T-cell (primary cell): ENCODE measurements around the gene ALDH4A1. TPM values are rescaled to one million over a fixed set of nuclear protein-coding genes. Genes with fewer than 3 reads are reported as not detected.

Experiments used
- ATAC-seq, 4 experiments: fragments of 200-7000 bp in 3 of 4; fragments of 150-1000 bp in 1 of 4; cut with Tn5 transposase; replicated peaks in 1 of 4; 1 replicate in 3 of 4; 2 replicates in 1 of 4; pipeline ENCODE4 v1.10.0; 2021; ENCODE audit warnings: moderate library complexity in 3 of 4, mild to moderate bottlenecking in 2 of 4, moderate number of reproducible peaks in 1 of 4
- CTCF ChIA-PET, 2 donors: fragments of 300-600 bp; sonication (Branson Sonifier 250); formaldehyde crosslinking; loops; one replicate each; lab custom pipeline; 2022; ENCODE audit warnings: antibody characterized with exemption in 2 of 2; lab: Charles Lee
- POLR2A ChIA-PET, 2 donors: fragments of 300-600 bp; sonication (Branson Sonifier 250); formaldehyde crosslinking; loops; one replicate each; lab custom pipeline; 2022; ENCODE audit warnings: antibody characterized with exemption in 2 of 2; lab: Charles Lee
- DNase-seq, 35 experiments: peaks; one replicate each; pipeline versions ENCODE4 v3.0.0 to v3.0.0-alpha.2; 2013 to 2023
- H3K27ac ChIP-seq: one replicate; pipeline ENCODE4 v1.5.1; 2013; ENCODE audit warnings: low read length
- H3K27me3 ChIP-seq, 2 experiments: replicated peaks in 1 of 2; 1 replicate in 1 of 2; 2 replicates in 1 of 2; pipeline versions ENCODE4 v1.6.1 to v1.7.0; 2013; ENCODE audit warnings: low read length in 1 of 2, mixed read lengths in 1 of 2; ENCODE audit not compliant: control insufficient read depth in 2 of 2, insufficient read depth in 2 of 2; ENCODE audit errors: extremely low read depth in 1 of 2
- H3K36me3 ChIP-seq, 2 donors: 1 replicate in 1 of 2; 2 replicates in 1 of 2; pipeline versions ENCODE4 v1.6.1 to v1.7.0; 2013; ENCODE audit warnings: low read length in 1 of 2; ENCODE audit not compliant: control insufficient read depth in 2 of 2, insufficient read depth in 1 of 2; ENCODE audit errors: extremely low read depth in 1 of 2
- H3K4me1 ChIP-seq, 2 experiments: 1 replicate in 1 of 2; 2 replicates in 1 of 2; pipeline versions ENCODE4 v1.6.1 to v1.7.0; 2013; ENCODE audit warnings: low read length in 2 of 2, mixed read lengths in 1 of 2; ENCODE audit not compliant: insufficient read depth in 2 of 2, control insufficient read depth in 1 of 2; ENCODE audit errors: extremely low read depth in 1 of 2
- H3K4me3 ChIP-seq, 2 donors: 1 replicate in 1 of 2; 2 replicates in 1 of 2; pipeline versions ENCODE4 v1.5.1 to v1.7.0; 2013; ENCODE audit warnings: mild to moderate bottlenecking in 2 of 2, low read length in 1 of 2, moderate library complexity in 1 of 2; ENCODE audit not compliant: control insufficient read depth in 1 of 2; ENCODE audit errors: extremely low read depth in 1 of 2
- H3K9me3 ChIP-seq: 2 replicates; pipeline ENCODE4 v1.7.0; 2013
- H3K27ac Mint-ChIP-seq, 2 donors: one replicate each; pipeline ENCODE4 v1.8.0; 2020 to 2021; ENCODE audit warnings: mild to moderate bottlenecking in 2 of 2, mixed read lengths in 2 of 2
- H3K27me3 Mint-ChIP-seq, 2 donors: one replicate each; pipeline ENCODE4 v1.8.0; 2021 to 2022; ENCODE audit warnings: mixed read lengths in 2 of 2
- H3K36me3 Mint-ChIP-seq: one replicate; pipeline ENCODE4 v1.8.0; 2021; ENCODE audit warnings: mixed read lengths
- H3K4me1 Mint-ChIP-seq, 3 donors: one replicate each; pipeline ENCODE4 v1.8.0; 2020 to 2022; ENCODE audit warnings: mixed read lengths in 3 of 3, mild to moderate bottlenecking in 1 of 3
- H3K4me3 Mint-ChIP-seq, 3 donors: one replicate each; pipeline ENCODE4 v1.8.0; 2020 to 2022; ENCODE audit warnings: mild to moderate bottlenecking in 3 of 3, mixed read lengths in 3 of 3, moderate library complexity in 3 of 3
- H3K9me3 Mint-ChIP-seq, 3 donors: one replicate each; pipeline ENCODE4 v1.8.0; 2020 to 2022; ENCODE audit warnings: mixed read lengths in 3 of 3
- WGBS: methylation state at CpG from one replicate; pipeline ENCODE4 v1.1.5; 2013; ENCODE audit warnings: missing lambda C conversion rate; ENCODE audit not compliant: insufficient coverage; 5-methylcytosine and 5-hydroxymethylcytosine counted together
- total RNA-seq, 35 experiments: library from RNA in 6 of 35; stranded (reverse) in 6 of 35; fragments of 120-200 nt in 1 of 35; gene quantifications; one replicate each; pipeline versions ENCODE4 v1.2.1 to v1.2.4 and lab custom pipeline; 2013 to 2026

ALDH4A1 gene
- total RNA-seq, 5 donors from 2014 or later (not counting 1 experiment from before 2014, with no cell fraction given), result 0.85 to 2.8 (median 2.2) TPM

DNA sequence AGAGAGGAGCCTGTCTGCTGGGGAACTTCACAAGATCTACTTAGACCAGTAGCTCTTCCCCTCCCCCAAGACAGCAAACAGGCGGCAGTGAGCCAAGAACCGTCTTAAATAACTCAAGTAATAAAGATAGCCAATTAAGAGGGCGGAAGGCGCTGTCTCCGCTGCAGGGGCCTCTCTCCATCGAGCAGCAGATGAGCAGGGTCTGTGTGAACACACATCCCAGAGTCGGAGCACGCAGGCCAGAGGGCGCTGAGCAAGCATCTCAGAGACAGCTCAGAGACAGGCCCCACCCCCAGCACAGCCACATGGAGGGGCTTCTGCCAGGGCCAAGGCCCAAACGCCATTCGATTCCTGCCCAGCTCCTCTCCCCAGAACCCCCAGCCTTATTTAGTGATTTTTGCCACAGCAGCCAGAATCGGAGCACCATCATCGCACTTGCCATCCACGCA, 43.1 kb upstream of the ALDH4A1 start:
- peak overlapping the region in 1 of 3 donors; percentile 45 for H3K4me3 Mint-ChIP-seq
- 90% methylated on average over 13 of the region's 14 CpGs for WGBS

DNA sequence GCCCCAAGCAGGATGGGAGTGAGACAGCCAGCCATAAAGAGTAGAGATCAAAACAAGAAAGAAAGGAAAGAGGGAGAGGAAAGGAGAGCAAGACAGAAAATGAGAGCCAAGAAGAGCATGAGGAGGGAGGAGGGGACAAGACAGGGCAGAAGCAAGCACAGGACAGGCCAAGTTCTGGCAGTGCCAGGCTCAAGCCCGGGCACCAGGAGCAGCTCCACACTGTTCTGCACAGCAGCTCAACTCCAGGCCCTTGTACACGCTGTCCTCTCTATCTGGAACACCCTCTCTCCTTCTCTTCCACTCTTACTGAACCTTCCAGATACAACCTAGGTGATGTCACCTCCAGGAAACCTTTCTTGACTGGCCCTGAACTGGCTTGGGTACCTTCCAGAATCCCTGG, 42.5 kb upstream of the ALDH4A1 start:
- Mint-ChIP-seq H3K9me3 (no peaks in the 10 kb centered on the region), H3K36me3 (peaks cover 5% of the 10 kb centered on the region), H3K27me3 (no peaks in the 10 kb centered on the region), H3K27ac (peak overlapping the region; percentile 80 to 85), H3K4me1 (peaks cover 83 to 90% (median 90%) of the 10 kb centered on the region in 3 donors), H3K4me3 (peak overlapping the region in 1 of 3 donors; percentile 45)
- 85% methylated on average over 2 of the region's 2 CpGs for WGBS
- Histone ChIP-seq H3K36me3 (peaks cover 0 to 8% of the 10 kb centered on the region in 2 donors), H3K27ac (no peak overlapping the region), H3K9me3 (no peaks in the 10 kb centered on the region), H3K4me3 (no peak overlapping the region), H3K27me3 (no peaks in the 10 kb centered on the region), H3K4me1 (peaks cover 32 to 100% of the 10 kb centered on the region in 2 experiments)
- ChIA-PET POLR2A (interaction anchor here in 1 of 2 donors (1.0 kb wide), 1 partner anchor 16 kb away, joined by 3 read pairs; no protein-coding TSS in a partner anchor), CTCF (interaction anchor here in 1 of 2 donors (0.6 kb wide), 1 partner anchor 158 kb away, joined by 4 read pairs; no protein-coding TSS in a partner anchor)
- no peak for ATAC-seq
- DNase-seq, result no peak

More for the DNA sequence above, 43.1 kb upstream of the ALDH4A1 start:
- no peaks in the 10 kb centered on the region for H3K9me3 ChIP-seq
- Mint-ChIP-seq H3K9me3 (no peaks in the 10 kb centered on the region), H3K27me3 (no peaks in the 10 kb centered on the region), H3K27ac (peak overlapping the region; percentile 80 to 82), H3K36me3 (peaks cover 5% of the 10 kb centered on the region), H3K4me1 (peaks cover 83 to 90% (median 90%) of the 10 kb centered on the region in 3 donors)
- H3K27ac ChIP-seq, result no peak overlapping the region
- ChIA-PET CTCF (no interaction called here), POLR2A (no interaction called here)
- H3K27me3 ChIP-seq, result no peaks in the 10 kb centered on the region
- no peak for DNase-seq
- ATAC-seq, result no peak
- H3K4me3 ChIP-seq, result no peak overlapping the region
- H3K4me1 ChIP-seq, result peaks cover 37 to 100% of the 10 kb centered on the region in 2 experiments
- H3K36me3 ChIP-seq, result peaks cover 0 to 8% of the 10 kb centered on the region in 2 donors

DNA sequence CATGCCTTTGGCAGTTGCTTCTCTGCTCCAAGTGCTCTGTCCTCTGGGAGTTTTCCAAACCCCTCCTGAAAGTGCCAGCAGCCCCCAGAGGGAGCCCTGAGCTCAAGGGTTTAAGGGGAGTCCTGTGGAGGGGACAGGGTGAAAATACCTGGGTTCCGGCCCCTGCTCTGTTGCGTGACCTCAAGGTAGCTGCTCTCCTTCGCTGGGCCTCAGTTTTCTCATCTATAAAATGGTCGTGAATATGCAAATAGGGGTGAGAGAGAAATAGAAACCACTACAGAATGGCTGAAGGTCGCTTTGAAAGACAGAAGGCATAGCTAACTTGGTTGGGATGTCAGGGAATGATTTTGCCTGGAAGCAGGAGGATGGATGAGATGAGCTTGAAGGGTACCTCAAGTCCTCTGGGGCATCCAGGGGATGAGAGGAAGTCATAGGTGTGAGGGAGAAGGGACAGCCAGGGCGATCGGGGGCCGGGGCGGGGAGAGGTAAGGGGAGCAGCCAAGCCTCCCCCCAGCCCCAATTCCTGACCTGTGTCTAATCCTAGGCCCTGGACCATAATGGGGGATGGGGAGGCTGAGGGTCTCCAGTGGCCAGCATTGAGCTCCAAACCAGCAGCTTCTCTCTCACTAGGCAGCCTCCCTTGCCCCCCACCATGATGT, 41.7 kb upstream of the ALDH4A1 start:
- H3K36me3 Mint-ChIP-seq, result peaks cover 5% of the 10 kb centered on the region
- peak overlapping the region; percentile 71 to 74 for H3K27ac Mint-ChIP-seq
- Histone ChIP-seq H3K36me3 (peaks cover 0 to 8% of the 10 kb centered on the region in 2 donors), H3K27me3 (no peaks in the 10 kb centered on the region), H3K4me3 (no peak overlapping the region), H3K27ac (no peak overlapping the region), H3K4me1 (peaks cover 24 to 100% of the 10 kb centered on the region in 2 experiments), H3K9me3 (no peaks in the 10 kb centered on the region)
- no peaks in the 10 kb centered on the region for H3K9me3 Mint-ChIP-seq
- H3K4me3 Mint-ChIP-seq, result peak overlapping the region in 1 of 3 donors; percentile 49
- WGBS, result 92% methylated on average over 5 of the region's 9 CpGs
- CTCF ChIA-PET, result interaction anchor here in 1 of 2 donors (0.6 kb wide), 1 partner anchor 158 kb away, joined by 4 read pairs; no protein-coding TSS in a partner anchor
- POLR2A ChIA-PET, result interaction anchor here in 1 of 2 donors (1.0 kb wide), 1 partner anchor 16 kb away, joined by 3 read pairs; no protein-coding TSS in a partner anchor
- H3K4me1 Mint-ChIP-seq, result peaks cover 83 to 90% (median 88%) of the 10 kb centered on the region in 3 donors
- ATAC-seq (no peak), DNase-seq (no peak)
- no peaks in the 10 kb centered on the region for H3K27me3 Mint-ChIP-seq

DNA sequence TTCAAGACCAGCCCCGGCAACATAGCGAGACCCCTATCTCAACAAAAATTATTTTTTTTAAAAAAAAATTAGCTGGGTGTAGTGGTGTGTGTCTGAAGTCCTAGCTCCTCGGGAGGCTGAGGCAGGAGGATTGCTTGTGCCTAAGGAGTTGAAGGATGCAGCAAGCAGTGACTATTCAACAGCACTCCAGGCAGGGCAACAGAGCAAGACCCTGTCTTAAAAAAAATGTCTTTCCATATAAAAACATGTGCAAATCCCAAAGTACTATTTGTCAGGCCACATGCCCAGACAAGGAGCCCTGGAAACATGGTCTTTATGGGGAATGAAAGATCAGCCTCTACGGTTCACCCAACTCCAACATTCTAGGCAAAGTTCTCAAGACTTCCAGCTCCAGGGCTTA, 40.8 kb upstream of the ALDH4A1 start:
- DNase-seq, result no peak
- POLR2A ChIA-PET, result no interaction called here
- CTCF ChIA-PET, result no interaction called here

DNA sequence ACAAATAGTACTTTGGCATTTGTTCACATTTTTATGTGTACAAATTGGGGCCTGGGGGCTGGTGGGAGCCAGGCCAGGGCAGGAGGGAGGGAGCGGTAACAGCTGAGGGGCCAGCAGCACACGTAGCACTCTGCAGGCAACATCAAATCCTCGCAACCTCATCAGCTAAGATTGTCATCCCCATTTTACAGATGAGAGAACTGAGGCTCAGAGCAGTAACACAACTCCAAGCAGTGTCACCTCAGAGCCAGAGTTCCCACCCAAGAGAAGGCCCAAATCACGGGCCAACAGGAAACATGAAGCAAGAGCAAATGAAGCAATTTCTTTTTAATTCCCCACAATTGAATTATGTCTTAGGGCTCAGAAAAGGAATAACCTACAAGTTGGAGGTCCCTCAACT, 40.0 kb upstream of the ALDH4A1 start:
- no peaks in the 10 kb centered on the region for H3K27me3 ChIP-seq
- peaks cover 5% of the 10 kb centered on the region for H3K36me3 Mint-ChIP-seq
- H3K36me3 ChIP-seq, result peaks cover 0 to 8% of the 10 kb centered on the region in 2 donors
- H3K4me3 Mint-ChIP-seq, result no peak overlapping the region
- POLR2A ChIA-PET, result no interaction called here
- H3K27ac Mint-ChIP-seq, result peak overlapping the region in 1 of 2 donors; percentile 34
- no peak overlapping the region for H3K27ac ChIP-seq
- no peak overlapping the region for H3K4me3 ChIP-seq
- no peaks in the 10 kb centered on the region for H3K9me3 ChIP-seq
- peaks cover 11 to 100% of the 10 kb centered on the region in 2 experiments for H3K4me1 ChIP-seq
- ATAC-seq, result no peak
- 40% methylated on average over 1 of the region's 4 CpGs for WGBS
- H3K4me1 Mint-ChIP-seq, result peaks cover 73 to 86% (median 77%) of the 10 kb centered on the region in 3 donors
- no peaks in the 10 kb centered on the region for H3K27me3 Mint-ChIP-seq
- CTCF ChIA-PET, result interaction anchor here in 1 of 2 donors (0.8 kb wide), 1 partner anchor 30 kb away, joined by 4 read pairs; no protein-coding TSS in a partner anchor
- no peaks in the 10 kb centered on the region for H3K9me3 Mint-ChIP-seq
- DNase-seq, result no peak

More for the DNA sequence above, 40.8 kb upstream of the ALDH4A1 start:
- peaks cover 76 to 88% (median 82%) of the 10 kb centered on the region in 3 donors for H3K4me1 Mint-ChIP-seq
- peaks cover 18 to 100% of the 10 kb centered on the region in 2 experiments for H3K4me1 ChIP-seq
- no peaks in the 10 kb centered on the region for H3K9me3 ChIP-seq
- no peak overlapping the region for H3K4me3 ChIP-seq
- H3K36me3 ChIP-seq, result peaks cover 0 to 8% of the 10 kb centered on the region in 2 donors
- peaks cover 5% of the 10 kb centered on the region for H3K36me3 Mint-ChIP-seq
- H3K4me3 Mint-ChIP-seq, result no peak overlapping the region
- no peaks in the 10 kb centered on the region for H3K9me3 Mint-ChIP-seq
- H3K27ac Mint-ChIP-seq, result peak overlapping the region in 1 of 2 donors; percentile 71
- WGBS, result 100% methylated on average over 1 of the region's 4 CpGs
- no peaks in the 10 kb centered on the region for H3K27me3 ChIP-seq
- ATAC-seq, result no peak
- H3K27ac ChIP-seq, result no peak overlapping the region
- H3K27me3 Mint-ChIP-seq, result no peaks in the 10 kb centered on the region

DNA sequence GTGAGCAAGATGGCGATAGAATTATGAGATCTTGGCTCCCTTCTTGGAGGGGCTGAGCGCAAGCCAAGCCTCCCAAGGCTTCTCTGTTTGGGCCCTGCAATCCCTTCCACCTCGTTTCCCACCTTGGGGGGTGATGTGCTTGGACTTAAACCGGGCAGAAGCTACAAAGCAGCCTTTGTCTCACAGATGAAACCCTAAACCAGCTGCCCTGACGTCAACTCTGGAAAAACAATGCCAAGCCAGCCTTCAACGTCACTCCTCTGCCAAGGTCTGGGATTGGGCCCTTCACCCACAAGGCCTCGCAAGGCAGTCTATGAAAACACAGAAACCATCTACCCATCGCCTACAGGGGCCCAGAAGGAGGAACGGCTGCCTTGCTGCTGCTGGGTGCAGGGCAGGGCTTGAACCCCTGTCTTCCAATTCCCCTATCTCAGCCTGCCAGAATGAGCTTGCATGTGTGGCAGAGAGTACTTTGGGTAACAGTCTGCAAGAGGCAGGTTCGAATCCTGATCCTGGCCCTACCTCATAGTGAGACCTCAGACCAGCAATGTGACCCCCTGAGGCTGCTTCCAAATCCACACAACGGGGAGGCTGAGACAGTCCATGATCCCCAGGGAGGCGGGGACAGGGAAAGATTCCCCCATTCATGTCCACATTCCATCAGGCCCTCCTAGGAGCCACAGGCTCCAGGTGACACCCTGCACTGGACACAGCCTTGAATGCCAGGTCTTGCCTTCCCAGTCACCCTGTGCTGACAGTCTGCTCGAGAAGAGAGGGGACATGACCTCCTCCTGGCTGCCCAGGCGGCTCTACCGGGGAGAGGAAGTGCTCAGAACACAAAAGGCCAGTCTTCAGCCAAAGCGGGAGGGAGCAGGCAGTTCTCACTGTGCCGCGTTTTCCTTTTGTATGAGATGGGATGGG, 39.1 kb upstream of the ALDH4A1 start:
- no peaks in the 10 kb centered on the region for H3K9me3 Mint-ChIP-seq

More for the DNA sequence above, 39.1 kb upstream of the ALDH4A1 start:
- Histone ChIP-seq H3K4me1 (peaks cover 5 to 100% of the 10 kb centered on the region in 2 experiments), H3K9me3 (no peaks in the 10 kb centered on the region), H3K36me3 (peaks cover 0 to 8% of the 10 kb centered on the region in 2 donors), H3K27me3 (no peaks in the 10 kb centered on the region), H3K27ac (no peak overlapping the region), H3K4me3 (no peak overlapping the region)
- WGBS, result 96% methylated on average over 13 of the region's 18 CpGs
- ChIA-PET POLR2A (no interaction called here), CTCF (interaction anchor here in 1 of 2 donors (0.8 kb wide), 1 partner anchor 31 kb away, joined by 4 read pairs; no protein-coding TSS in a partner anchor)
- DNase-seq (no peak), ATAC-seq (no peak)
- no peaks in the 10 kb centered on the region for H3K27me3 Mint-ChIP-seq
- peaks cover 5% of the 10 kb centered on the region for H3K36me3 Mint-ChIP-seq
- no peak overlapping the region for H3K4me3 Mint-ChIP-seq
- H3K27ac Mint-ChIP-seq, result peak overlapping the region in 1 of 2 donors; percentile 60
- H3K4me1 Mint-ChIP-seq, result peaks cover 72 to 86% (median 77%) of the 10 kb centered on the region in 3 donors
